ENCODE measurements around the gene SULT1A1.

Gene SULT1A1

GRCh38 chr16:28555561-28555960 lies 54.3 kb downstream of the SULT1A1 start:
- DNase-seq: no peak

All from activated CD4-positive, CD25-positive, alpha-beta regulatory T cell (primary cell).